IMR-90 (cell line): ENCODE measurements around the gene FAAP20. TPM values are rescaled to one million over a fixed set of nuclear protein-coding genes. Genes with fewer than 3 reads are reported as not detected.

Source experiments
- ATAC-seq: fragments of 200-7000 bp; cut with Tn5 transposase; 2 replicates; pipeline ENCODE4 v1.9.1; 2020; ENCODE audit warnings: low read depth, mild to moderate bottlenecking, moderate library complexity
- BruUV-seq: library from RNA; stranded (reverse); fragments of 400-500 nt; replicated peaks from 2 replicates; lab custom pipeline; 2021; lab: Mats Ljungman, UMichigan
- CTCF ChIA-PET: fragments of 300-600 bp; formaldehyde crosslinking; extraction: SDS; loops from one replicate; lab custom pipeline; 2021; ENCODE audit warnings: antibody characterized with exemption; lab: Yijun Ruan, JAX
- POLR2A ChIA-PET: fragments of 300-600 bp; sonication (Branson Sonifier 250); formaldehyde crosslinking; loops from one replicate; lab custom pipeline; 2022; ENCODE audit warnings: antibody characterized with exemption; ENCODE audit not compliant: unreplicated experiment; lab: Charles Lee
- DNase-seq: peaks from one replicate; pipeline ENCODE4 v3.0.0; 2013
- H2AFZ ChIP-seq: replicated peaks from 2 replicates; pipeline ENCODE3; 2013; ENCODE audit warnings: low read length, mild to moderate bottlenecking; ENCODE audit not compliant: poor library complexity
- H2AK5ac ChIP-seq: 2 replicates; pipeline ENCODE4 v1.6.1; 2013; ENCODE audit warnings: low read depth, low read length, inconsistent platforms
- H2AK9ac ChIP-seq: replicated peaks from 2 replicates; pipeline ENCODE3; 2013; ENCODE audit warnings: mild to moderate bottlenecking, low read depth, low read length, moderate library complexity; ENCODE audit not compliant: poor library complexity
- H2BK120ac ChIP-seq: 2 replicates; pipeline ENCODE4 v1.6.1; 2013; ENCODE audit warnings: low read depth, low read length, inconsistent platforms
- H2BK15ac ChIP-seq: 3 replicates; pipeline ENCODE4 v1.6.1; 2013; ENCODE audit warnings: low read depth, low read length, inconsistent platforms
- H2BK20ac ChIP-seq: 2 replicates; pipeline ENCODE4 v1.6.1; 2013; ENCODE audit warnings: low read depth, mild to moderate bottlenecking, inconsistent platforms, low read length, moderate library complexity
- H2BK5ac ChIP-seq: 2 replicates; pipeline ENCODE4 v1.6.1; 2013; ENCODE audit warnings: mild to moderate bottlenecking, low read depth, low read length, inconsistent platforms; ENCODE audit not compliant: poor library complexity, severe bottlenecking
- H3K14ac ChIP-seq: replicated peaks from 2 replicates; pipeline ENCODE4 v1.6.1; 2013; ENCODE audit warnings: low read depth, low read length, inconsistent platforms
- H3K18ac ChIP-seq: 2 replicates; pipeline ENCODE4 v1.6.1; 2013; ENCODE audit warnings: low read depth, low read length, control low read depth
- H3K23ac ChIP-seq: 2 replicates; pipeline ENCODE4 v1.6.1; 2013; ENCODE audit warnings: low read depth, low read length, inconsistent platforms
- H3K27ac ChIP-seq: 2 replicates; pipeline ENCODE4 v1.5.1; 2013; ENCODE audit warnings: mild to moderate bottlenecking, control low read depth, low read length; ENCODE audit not compliant: insufficient read depth
- H3K27me3 ChIP-seq: 2 replicates; pipeline ENCODE4 v1.6.1; 2013; ENCODE audit warnings: low read length; ENCODE audit not compliant: control insufficient read depth, insufficient read depth
- H3K36me3 ChIP-seq: 2 replicates; pipeline ENCODE4 v1.6.1; 2013; ENCODE audit warnings: low read length, mixed read lengths; ENCODE audit not compliant: control insufficient read depth, insufficient read depth
- H3K4ac ChIP-seq: 2 replicates; pipeline ENCODE4 v1.6.1; 2013; ENCODE audit warnings: low read depth, low read length, inconsistent platforms
- H3K4me1 ChIP-seq: 2 replicates; pipeline ENCODE4 v1.6.1; 2013; ENCODE audit warnings: low read length, mixed read lengths; ENCODE audit not compliant: control insufficient read depth, insufficient read depth
- H3K4me2 ChIP-seq: 2 replicates; pipeline ENCODE4 v1.6.1; 2013; ENCODE audit warnings: low read depth, mild to moderate bottlenecking, control low read depth, low read length, moderate library complexity
- H3K4me3 ChIP-seq: 2 replicates; pipeline ENCODE4 v1.5.1; 2013; ENCODE audit warnings: low read depth, mild to moderate bottlenecking, control low read depth, low read length, moderate library complexity; ENCODE audit not compliant: insufficient read depth
- H3K56ac ChIP-seq: 2 replicates; pipeline ENCODE4 v1.6.1; 2013; ENCODE audit warnings: low read length, inconsistent platforms; ENCODE audit not compliant: insufficient read depth; ENCODE audit errors: extremely low read depth
- H3K79me1 ChIP-seq, 2 experiments: 2 replicates each; pipeline ENCODE4 v1.6.1; 2013; ENCODE audit warnings: low read length in 2 of 2, inconsistent platforms in 1 of 2, low read depth in 1 of 2
- H3K9ac ChIP-seq: 2 replicates; pipeline ENCODE4 v1.6.1; 2013; ENCODE audit warnings: low read depth, low read length, control low read depth
- H3K9me1 ChIP-seq: 2 replicates; pipeline ENCODE4 v1.6.1; 2013; ENCODE audit warnings: low read length, inconsistent platforms; ENCODE audit not compliant: insufficient read depth
- H3K9me3 ChIP-seq: 2 replicates; pipeline ENCODE4 v1.6.1; 2013; ENCODE audit warnings: low read length; ENCODE audit not compliant: control insufficient read depth, insufficient read depth
- H4K20me1 ChIP-seq: 2 replicates; pipeline ENCODE4 v1.6.1; 2013; ENCODE audit warnings: low read length, inconsistent platforms; ENCODE audit not compliant: insufficient read depth
- H4K5ac ChIP-seq: 2 replicates; pipeline ENCODE4 v1.6.1; 2013; ENCODE audit warnings: mild to moderate bottlenecking, low read depth, low read length, control low read depth
- H4K8ac ChIP-seq, 2 experiments: 2 replicates each; pipeline ENCODE4 v1.6.1; 2013; ENCODE audit warnings: low read depth in 2 of 2, low read length in 2 of 2, control low read depth in 1 of 2, inconsistent platforms in 1 of 2
- H4K91ac ChIP-seq: 2 replicates; pipeline ENCODE4 v1.6.1; 2013; ENCODE audit warnings: low read depth, low read length, inconsistent platforms; ENCODE audit not compliant: insufficient read depth
- CHD1 ChIP-seq: IDR thresholded peaks from 2 replicates; pipeline ENCODE4 v1.6.1; 2012; ENCODE audit warnings: low read depth, low read length, improper control_type of control experiment
- ELK1 ChIP-seq: fragments of 150-350 bp; IDR thresholded peaks from 2 replicates; pipeline ENCODE4 v1.6.1; 2016; ENCODE audit warnings: low read depth, mild to moderate bottlenecking, low read length, moderate library complexity, borderline replicate concordance
- MAFK ChIP-seq: IDR thresholded peaks from 2 replicates; pipeline ENCODE4 v1.6.1; 2012; ENCODE audit warnings: low read depth, low read length, improper control_type of control experiment
- MAZ ChIP-seq: IDR thresholded peaks from 2 replicates; pipeline ENCODE4 v1.6.1; 2012; ENCODE audit warnings: low read depth, mild to moderate bottlenecking, low read length, improper control_type of control experiment, moderate library complexity, borderline replicate concordance
- MXI1 ChIP-seq: IDR thresholded peaks from 2 replicates; pipeline ENCODE4 v1.6.1; 2012; ENCODE audit warnings: low read depth, mild to moderate bottlenecking, low read length, moderate library complexity, borderline replicate concordance
- NFE2L2 ChIP-seq: fragments of 150-350 bp; IDR thresholded peaks from 2 replicates; pipeline ENCODE4 v1.6.1; 2016; ENCODE audit warnings: low read depth, mild to moderate bottlenecking, low read length
- POLR2A ChIP-seq: IDR thresholded peaks from 2 replicates; pipeline ENCODE4 v1.6.1; 2012; ENCODE audit warnings: mild to moderate bottlenecking, low read depth, low read length
- RAD21 ChIP-seq: IDR thresholded peaks from 2 replicates; pipeline ENCODE4 v1.6.1; 2012; ENCODE audit warnings: low read length, improper control_type of control experiment
- RCOR1 ChIP-seq: IDR thresholded peaks from 2 replicates; pipeline ENCODE4 v1.6.1; 2012; ENCODE audit warnings: mild to moderate bottlenecking, low read length, improper control_type of control experiment; ENCODE audit not compliant: insufficient replicate concordance
- RFX5 ChIP-seq: IDR thresholded peaks from 2 replicates; pipeline ENCODE4 v1.8.0; 2012; ENCODE audit warnings: low read depth, mild to moderate bottlenecking, low read length, moderate library complexity
- SMC3 ChIP-seq: fragments of 150-350 bp; IDR thresholded peaks from 2 replicates; pipeline ENCODE4 v1.6.1; 2016; ENCODE audit warnings: low read depth, mild to moderate bottlenecking, antibody characterized with exemption, low read length, moderate library complexity
- WGBS, 2 experiments: methylation state at CpG; one replicate each; pipeline versions ENCODE4 v1.1.5 to v1.1.7; 2013; ENCODE audit warnings: missing lambda C conversion rate in 2 of 2; ENCODE audit not compliant: insufficient read length in 1 of 2; ENCODE audit errors: extremely low coverage in 2 of 2; 5-methylcytosine and 5-hydroxymethylcytosine counted together
- dilution Hi-C: fragments of 300-500 bp; cut with HindIII; formaldehyde crosslinking; loops from one replicate; pipeline ENCODE4 v1.14.3; 2018; ENCODE audit warnings: low sequenced_read_pairs; ENCODE audit not compliant: unreplicated experiment
- in situ Hi-C: fragments of 300-500 bp; cut with MboI; formaldehyde crosslinking; loops from 3 replicates; pipeline ENCODE4 v1.14.3; 2019; ENCODE audit warnings: low sequenced_read_pairs, inconsistent platforms, mixed read lengths
- intact Hi-C: fragments of 100-400 bp; cut with micrococcal nuclease; formaldehyde crosslinking; loops from 2 replicates; pipeline ENCODE4 v1.10.0; 2022
- polyA plus RNA-seq, 3 experiments: library from polyadenylated mRNA; depleted of rRNA; stranded (reverse); fragments of >200 nt; gene quantifications; 2 replicates each; pipeline ENCODE4 v1.2.3, GENCODE V29; 2012; ENCODE audit warnings: low replicate concordance in 1 of 3
- total RNA-seq: library from RNA; depleted of rRNA; stranded (reverse); fragments of >200 nt; gene quantifications from 2 replicates; pipeline ENCODE4 v1.2.3, GENCODE V29; 2012
- TF ChIP-seq, protein P1 (sequence below): fragments of 150-350 bp; IDR thresholded peaks from 2 replicates; pipeline ENCODE4 v1.6.1; 2017; ENCODE audit warnings: mild to moderate bottlenecking, antibody characterized with exemption, low read length, low read depth

FAAP20 gene
- total and polyA plus RNA-seq, 2 of the 4 experiments (the other 2 are of a cell fraction): 6.5 to 31.5 TPM

- TF ChIP-seq, protein P1, sequence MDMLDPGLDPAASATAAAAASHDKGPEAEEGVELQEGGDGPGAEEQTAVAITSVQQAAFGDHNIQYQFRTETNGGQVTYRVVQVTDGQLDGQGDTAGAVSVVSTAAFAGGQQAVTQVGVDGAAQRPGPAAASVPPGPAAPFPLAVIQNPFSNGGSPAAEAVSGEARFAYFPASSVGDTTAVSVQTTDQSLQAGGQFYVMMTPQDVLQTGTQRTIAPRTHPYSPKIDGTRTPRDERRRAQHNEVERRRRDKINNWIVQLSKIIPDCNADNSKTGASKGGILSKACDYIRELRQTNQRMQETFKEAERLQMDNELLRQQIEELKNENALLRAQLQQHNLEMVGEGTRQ: peak; percentile 63
- no peak for TF ChIP-seq MAFK
Measured at GRCh38 chr1:2199042-2199810, 4.7 kb upstream of the FAAP20 start (continued).

GRCh38 chr1:2198571-2198970, 4.0 kb upstream of the FAAP20 start:
- no peak overlapping the region for H3K56ac ChIP-seq
- no peaks in the 10 kb centered on the region for H3K9me3 ChIP-seq
- BruUV-seq: no TSS peak
- H4K91ac ChIP-seq: peak overlapping the region; percentile 48
- H3K27ac ChIP-seq: peak overlapping the region; percentile 42; the same call in 1 of the 2 replicates
- H3K9ac ChIP-seq: no peak overlapping the region
- peak overlapping the region; percentile 79 for H3K4ac ChIP-seq
- intact Hi-C loops: loop anchor here (5.0 kb wide), 1 partner anchor 114 kb away; no protein-coding TSS in a partner anchor
- H2BK15ac ChIP-seq: no peak overlapping the region
- no peak overlapping the region for H3K23ac ChIP-seq
- WGBS, 2 experiments: 87% methylated on average over 7 of the region's 11 CpGs; no CpG with 5 or more reads in 1 of the 2 experiments
- H2AK5ac ChIP-seq: peak overlapping the region; percentile 89
- peak overlapping the region; percentile 33 for H2AK9ac ChIP-seq
- in situ Hi-C loops: loop anchor here (5.0 to 25.0 kb wide), 2 partner anchors 34 to 339 kb away; partner anchors contain the start of genes HES5 and PANK4
- H4K20me1 ChIP-seq: no peaks in the 10 kb centered on the region
- H3K4me2 ChIP-seq: no peak overlapping the region
- H3K79me1 ChIP-seq: peaks cover 10 to 31% of the 10 kb centered on the region in 2 experiments
- H3K4me3 ChIP-seq: no peak overlapping the region
- no peaks in the 10 kb centered on the region for H3K9me1 ChIP-seq
- peak overlapping the region; percentile 97 for H2AFZ ChIP-seq
- H3K36me3 ChIP-seq: no peaks in the 10 kb centered on the region
- no peaks in the 10 kb centered on the region for H3K27me3 ChIP-seq
- no peak overlapping the region for H2BK5ac ChIP-seq
- peak overlapping the region; percentile 74 to 75; a peak in 3 of 4 replicates for H4K8ac ChIP-seq
- peaks cover 7% of the 10 kb centered on the region for H3K4me1 ChIP-seq
- no peak for ATAC-seq
- ChIA-PET POLR2A (interaction anchor here (1.1 kb wide), 1 partner anchor 183 kb away, joined by 3 read pairs; no protein-coding TSS in a partner anchor), CTCF (interaction anchor here (1.2 to 2.0 kb wide), 2 partner anchors 27 to 183 kb away, joined by 5 read pairs; no protein-coding TSS in a partner anchor)
- H2BK20ac ChIP-seq: no peak overlapping the region
- H3K18ac ChIP-seq: no peak overlapping the region
- no peak for DNase-seq
- peak overlapping the region; percentile 6 for H4K5ac ChIP-seq
- dilution Hi-C loops: no loop called here
- 0 out of 2 replicates have a peak overlapping the region, but pooled peaks have one; percentile 14 for H2BK120ac ChIP-seq
- H3K14ac ChIP-seq: no peak overlapping the region
- no peak for TF ChIP-seq MAFK
- TF ChIP-seq MXI1: no peak
- no peak for TF ChIP-seq MAZ
- TF ChIP-seq NFE2L2: no peak
- no peak for TF ChIP-seq CHD1
- no peak for TF ChIP-seq ELK1
- TF ChIP-seq RFX5: no peak
- no peak for TF ChIP-seq SMC3
- TF ChIP-seq RCOR1: no peak
- TF ChIP-seq, protein P1: no peak
- no peak for TF ChIP-seq RAD21
- TF ChIP-seq POLR2A: no peak
